CD14-positive monocyte (primary cell): Measurements from ENCODE around the gene ZNRF4. TPM values are rescaled to one million over a fixed set of nuclear protein-coding genes. Genes with fewer than 3 reads are reported as not detected.

Source experiments
- DNase-seq, 3 donors: peaks; one replicate each; pipeline ENCODE4 v3.0.0-alpha.2; 2011 to 2022
- H2AFZ ChIP-seq: 2 replicates; pipeline ENCODE4 v1.6.0; 2012; ENCODE audit warnings: mild to moderate bottlenecking, low read depth, low read length, inconsistent platforms; ENCODE audit not compliant: insufficient read depth, poor library complexity, severe bottlenecking
- H3K27ac ChIP-seq, 2 donors: 1 replicate in 1 of 2; 2 replicates in 1 of 2; pipeline ENCODE4 v1.5.1; 2012 to 2013; ENCODE audit warnings: low read length in 2 of 2, control low read depth in 1 of 2, inconsistent platforms in 1 of 2, low read depth in 1 of 2, mild to moderate bottlenecking in 1 of 2
- H3K27me3 ChIP-seq, 2 donors: one replicate each; pipeline versions ENCODE4 v1.6.0 to v1.6.1; 2011 to 2013; ENCODE audit warnings: low read length in 2 of 2; ENCODE audit not compliant: control insufficient read depth in 2 of 2, insufficient read depth in 2 of 2
- H3K36me3 ChIP-seq, 2 donors: replicated peaks in 1 of 2; 1 replicate in 1 of 2; 2 replicates in 1 of 2; pipeline versions ENCODE4 v1.5.1 to v1.6.1; 2012 to 2013; ENCODE audit warnings: low read length in 2 of 2, control low read depth in 1 of 2, inconsistent platforms in 1 of 2, mild to moderate bottlenecking in 1 of 2; ENCODE audit not compliant: insufficient read depth in 2 of 2, control insufficient read depth in 1 of 2
- H3K4me1 ChIP-seq, 2 donors: 1 replicate in 1 of 2; 2 replicates in 1 of 2; pipeline versions ENCODE4 v1.5.1 to v1.6.1; 2012 to 2013; ENCODE audit warnings: low read length in 2 of 2, control low read depth in 1 of 2, inconsistent platforms in 1 of 2, mild to moderate bottlenecking in 1 of 2, moderate library complexity in 1 of 2; ENCODE audit not compliant: insufficient read depth in 2 of 2, control insufficient read depth in 1 of 2
- H3K4me2 ChIP-seq: replicated peaks from 2 replicates; pipeline ENCODE3; 2012; ENCODE audit warnings: low read length, moderate library complexity, mild to moderate bottlenecking; ENCODE audit not compliant: poor library complexity, severe bottlenecking; ENCODE audit errors: extremely low read depth
- H3K4me3 ChIP-seq, 3 experiments: fragments of 200-600 bp in 1 of 3; sonication (generic) in 1 of 3; replicated peaks in 1 of 3; 1 replicate in 2 of 3; 2 replicates in 1 of 3; pipeline ENCODE4 v1.5.1; 2011 to 2013; ENCODE audit warnings: low read length in 3 of 3, mild to moderate bottlenecking in 3 of 3, control low read depth in 2 of 3, low read depth in 2 of 3, inconsistent platforms in 1 of 3, moderate library complexity in 1 of 3
- H3K79me2 ChIP-seq: 2 replicates; pipeline ENCODE4 v1.6.0; 2012; ENCODE audit warnings: mild to moderate bottlenecking, control low read depth, inconsistent platforms, low read length, moderate library complexity; ENCODE audit not compliant: insufficient read depth
- H3K9ac ChIP-seq: 2 replicates; pipeline ENCODE4 v1.6.0; 2017; ENCODE audit warnings: low read length, mild to moderate bottlenecking; ENCODE audit not compliant: insufficient read depth, poor library complexity, severe bottlenecking
- H3K9me3 ChIP-seq, 2 donors: replicated peaks in 1 of 2; 1 replicate in 1 of 2; 2 replicates in 1 of 2; pipeline versions ENCODE4 v1.5.1 to v1.6.1; 2012 to 2013; ENCODE audit warnings: low read length in 2 of 2, control low read depth in 1 of 2; ENCODE audit not compliant: control insufficient read depth in 1 of 2, insufficient read depth in 1 of 2
- H4K20me1 ChIP-seq: 2 replicates; pipeline ENCODE4 v1.6.0; 2012; ENCODE audit warnings: mild to moderate bottlenecking, low read length, control low read depth, moderate library complexity; ENCODE audit not compliant: insufficient read depth
- H3K27ac Mint-ChIP-seq, 7 donors: one replicate each; pipeline ENCODE4 v1.8.0; 2020; ENCODE audit warnings: mild to moderate bottlenecking in 7 of 7, mixed read lengths in 7 of 7, moderate library complexity in 6 of 7, inconsistent platforms in 2 of 7
- H3K27me3 Mint-ChIP-seq, 3 donors: one replicate each; pipeline ENCODE4 v1.8.0; 2021 to 2022; ENCODE audit warnings: low read depth in 3 of 3, mild to moderate bottlenecking in 3 of 3, mixed read lengths in 3 of 3, moderate library complexity in 3 of 3, inconsistent platforms in 1 of 3
- H3K36me3 Mint-ChIP-seq, 2 donors: one replicate each; pipeline ENCODE4 v1.8.0; 2020; ENCODE audit warnings: mixed read lengths in 2 of 2, inconsistent platforms in 1 of 2, mild to moderate bottlenecking in 1 of 2
- H3K4me1 Mint-ChIP-seq: one replicate; pipeline ENCODE4 v1.8.0; 2020; ENCODE audit warnings: mild to moderate bottlenecking, mixed read lengths
- H3K4me3 Mint-ChIP-seq, 2 donors: one replicate each; pipeline ENCODE4 v1.8.0; 2020; ENCODE audit warnings: mild to moderate bottlenecking in 2 of 2, mixed read lengths in 2 of 2, moderate library complexity in 1 of 2
- H3K9me3 Mint-ChIP-seq, 7 donors: one replicate each; pipeline ENCODE4 v1.8.0; 2020 to 2022; ENCODE audit warnings: mixed read lengths in 7 of 7, mild to moderate bottlenecking in 6 of 7, moderate library complexity in 6 of 7, inconsistent platforms in 2 of 7
- WGBS: methylation state at CpG from one replicate; pipeline ENCODE4 v1.1.5; 2013; ENCODE audit warnings: missing lambda C conversion rate; ENCODE audit not compliant: insufficient coverage; 5-methylcytosine and 5-hydroxymethylcytosine counted together
- intact Hi-C, 2 donors: fragments of 100-400 bp; cut with micrococcal nuclease; formaldehyde crosslinking; loops; one replicate each; pipeline versions ENCODE4 v1.15.0 to v1.15.1; 2023
- polyA plus RNA-seq, 3 donors: library from polyadenylated mRNA; depleted of rRNA in 1 of 3; unstranded in 2 of 3; stranded (reverse) in 1 of 3; fragments of 300-500 nt in 2 of 3; fragments of >200 nt in 1 of 3; fragmentation: Illumina TruSeq in 2 of 3; gene quantifications; 1 replicate in 2 of 3; 2 replicates in 1 of 3; pipeline ENCODE4 v1.2.3, GENCODE V29; 2012 to 2021
- TF ChIP-seq, protein P1 (sequence below): fragments of 200-600 bp; IDR thresholded peaks from one replicate; pipeline ENCODE4 v1.8.0; 2022; ENCODE audit warnings: antibody characterized with exemption, mild to moderate bottlenecking

The ZNRF4 gene
- polyA plus RNA-seq, 3 donors, result not detected

DNA sequence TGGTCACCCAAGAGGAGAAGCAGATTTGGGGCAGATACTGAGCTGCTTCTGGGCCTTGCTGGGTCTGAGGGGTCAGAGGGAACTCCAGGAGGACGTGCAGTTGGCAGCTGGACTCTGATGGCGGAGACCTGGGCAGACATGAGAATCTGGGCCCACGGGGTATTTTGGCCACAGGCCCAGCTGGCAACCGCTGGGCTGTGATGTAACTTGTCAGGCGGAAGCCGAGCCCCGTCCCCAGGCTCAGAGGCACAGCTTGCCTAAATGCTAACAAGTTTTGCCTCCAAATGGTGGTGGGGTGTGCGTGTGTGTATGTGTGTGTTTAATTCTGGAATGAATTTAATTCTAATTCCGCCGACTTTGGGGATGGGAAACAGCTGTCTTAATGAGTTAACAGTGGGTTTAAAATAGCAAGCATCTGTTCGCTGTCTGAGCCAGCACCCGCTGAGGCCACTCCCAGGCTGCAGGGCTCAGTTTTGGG is 11.6 kb downstream of the ZNRF4 start:
- H3K27me3 Mint-ChIP-seq, result peaks cover 2 to 8% (median 5%) of the 10 kb centered on the region in 3 donors
- Histone ChIP-seq H3K4me3 (no peak overlapping the region), H3K79me2 (no peaks in the 10 kb centered on the region), H3K36me3 (no peaks in the 10 kb centered on the region), H4K20me1 (no peaks in the 10 kb centered on the region), H3K9ac (no peak overlapping the region), H3K27me3 (no peaks in the 10 kb centered on the region), H3K9me3 (peaks cover 6 to 13% of the 10 kb centered on the region in 2 donors), H3K4me2 (no peak overlapping the region), H2AFZ (no peak overlapping the region), H3K4me1 (no peaks in the 10 kb centered on the region), H3K27ac (no peak overlapping the region)
- no peak for DNase-seq
- intact Hi-C loops, result no loop called here
- no peaks in the 10 kb centered on the region for H3K36me3 Mint-ChIP-seq
- peaks cover 2% of the 10 kb centered on the region for H3K4me1 Mint-ChIP-seq
- H3K9me3 Mint-ChIP-seq, result peaks cover 7 to 17% (median 16%) of the 10 kb centered on the region in 7 donors
- 42% methylated on average over 12 of the region's 12 CpGs for WGBS
- no peak overlapping the region for H3K4me3 Mint-ChIP-seq
- no peak overlapping the region for H3K27ac Mint-ChIP-seq
- TF ChIP-seq, protein P1, sequence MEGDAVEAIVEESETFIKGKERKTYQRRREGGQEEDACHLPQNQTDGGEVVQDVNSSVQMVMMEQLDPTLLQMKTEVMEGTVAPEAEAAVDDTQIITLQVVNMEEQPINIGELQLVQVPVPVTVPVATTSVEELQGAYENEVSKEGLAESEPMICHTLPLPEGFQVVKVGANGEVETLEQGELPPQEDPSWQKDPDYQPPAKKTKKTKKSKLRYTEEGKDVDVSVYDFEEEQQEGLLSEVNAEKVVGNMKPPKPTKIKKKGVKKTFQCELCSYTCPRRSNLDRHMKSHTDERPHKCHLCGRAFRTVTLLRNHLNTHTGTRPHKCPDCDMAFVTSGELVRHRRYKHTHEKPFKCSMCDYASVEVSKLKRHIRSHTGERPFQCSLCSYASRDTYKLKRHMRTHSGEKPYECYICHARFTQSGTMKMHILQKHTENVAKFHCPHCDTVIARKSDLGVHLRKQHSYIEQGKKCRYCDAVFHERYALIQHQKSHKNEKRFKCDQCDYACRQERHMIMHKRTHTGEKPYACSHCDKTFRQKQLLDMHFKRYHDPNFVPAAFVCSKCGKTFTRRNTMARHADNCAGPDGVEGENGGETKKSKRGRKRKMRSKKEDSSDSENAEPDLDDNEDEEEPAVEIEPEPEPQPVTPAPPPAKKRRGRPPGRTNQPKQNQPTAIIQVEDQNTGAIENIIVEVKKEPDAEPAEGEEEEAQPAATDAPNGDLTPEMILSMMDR, result no peak

DNA sequence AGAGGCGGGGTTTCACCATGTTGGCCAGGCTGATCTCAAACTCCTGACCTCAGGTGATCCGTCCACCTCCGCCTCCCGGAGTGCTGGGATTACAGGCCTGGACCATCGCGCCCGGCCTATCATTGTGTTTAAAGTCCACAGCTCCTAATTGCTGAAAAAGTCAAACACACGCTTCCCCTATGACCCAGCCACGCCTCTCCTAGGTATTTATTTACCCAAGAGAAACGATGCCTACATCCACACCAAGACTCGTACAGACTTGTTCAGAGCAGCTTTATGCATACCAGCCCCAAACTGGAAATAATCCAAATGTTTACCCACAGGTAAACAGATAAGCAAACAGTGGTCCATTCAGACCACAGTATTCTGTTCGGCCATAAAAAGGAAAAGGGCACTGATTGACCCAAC is 15.1 kb downstream of the ZNRF4 start:
- H3K9me3 Mint-ChIP-seq, result peaks cover 0 to 4% (median 0%) of the 10 kb centered on the region in 7 donors
- no peaks in the 10 kb centered on the region for H3K36me3 ChIP-seq
- no peak overlapping the region for H3K27ac Mint-ChIP-seq
- no peaks in the 10 kb centered on the region for H3K79me2 ChIP-seq
- H3K36me3 Mint-ChIP-seq, result no peaks in the 10 kb centered on the region
- H3K9me3 ChIP-seq, result no peaks in the 10 kb centered on the region
- H3K4me1 ChIP-seq, result no peaks in the 10 kb centered on the region
- H4K20me1 ChIP-seq, result no peaks in the 10 kb centered on the region
- intact Hi-C loops, result no loop called here
- H3K4me3 ChIP-seq, result no peak overlapping the region
- H3K4me3 Mint-ChIP-seq, result no peak overlapping the region
- H3K4me2 ChIP-seq, result no peak overlapping the region
- DNase-seq, result no peak
- no peak overlapping the region for H3K27ac ChIP-seq
- H3K9ac ChIP-seq, result no peak overlapping the region
- H3K27me3 Mint-ChIP-seq, result peaks cover 6 to 8% (median 6%) of the 10 kb centered on the region in 3 donors
- 77% methylated on average over 11 of the region's 12 CpGs for WGBS
- no peaks in the 10 kb centered on the region for H3K27me3 ChIP-seq
- H3K4me1 Mint-ChIP-seq, result no peaks in the 10 kb centered on the region
- H2AFZ ChIP-seq, result no peak overlapping the region
- TF ChIP-seq, protein P1, result no peak
